Breast epithelium (tissue), 3 donors: ENCODE results near the gene TBPL2.

Source experiments
- CTCF ChIP-seq, 3 donors: fragments of 450-650 bp; IDR thresholded peaks; one replicate each; pipeline ENCODE4 v1.5.1; 2016 to 2017; ENCODE audit warnings: antibody characterized with exemption in 3 of 3, mild to moderate bottlenecking in 3 of 3, moderate library complexity in 3 of 3
- POLR2A ChIP-seq: fragments of 450-650 bp; IDR thresholded peaks from one replicate; pipeline ENCODE4 v1.6.1; 2016; ENCODE audit warnings: antibody characterized with exemption, mild to moderate bottlenecking, moderate library complexity
- POLR2AphosphoS5 ChIP-seq, 3 donors: sonication (generic); formaldehyde crosslinking; IDR thresholded peaks; one replicate each; pipeline ENCODE4 v1.6.1; 2017; ENCODE audit warnings: antibody characterized with exemption in 3 of 3

GRCh38 chr14:55438066-55438683 lies 2.2 kb downstream of the TBPL2 start:
- peak in 2 of 3 donors; percentile 66 to 70 for TF ChIP-seq CTCF (IDR thresholded peaks at IDR 0.05)
- no peak for TF ChIP-seq POLR2AphosphoS5 (IDR thresholded peaks at IDR 0.05)
- no peak for TF ChIP-seq POLR2A
